HS-27A (cell line): Measurements from ENCODE around the gene GPC3.
"Not testable (repeated sequence)": the region's sequence is repeated elsewhere in the genome, so short reads cannot be mapped to it uniquely, and the experiment has no call there.

Experiments
- DNase-seq: peaks from one replicate; pipeline ENCODE4 v3.0.0-alpha.2; 2012; ENCODE audit warnings: low read depth, missing footprints

Gene GPC3

GRCh38 chrX:133985164-133985966 is at the start of gene GPC3:
Gene GPC3 (minus strand): TSS chrX:133985594.
- no peak for DNase-seq

GRCh38 chrX:134032441-134032840 is 47.0 kb upstream of the GPC3 start:
- DNase-seq = no peak

- DNase-seq = no peak
Observed at GRCh38 chrX:134026565-134027311, 41.3 kb upstream of the GPC3 start.

GRCh38 chrX:134025986-134026545 is 40.7 kb upstream of the GPC3 start:
- no peak for DNase-seq

GRCh38 chrX:134024686-134025377 is 39.4 kb upstream of the GPC3 start:
- DNase-seq = no peak

- no peak for DNase-seq
Observed at GRCh38 chrX:134023851-134024281, 38.5 kb upstream of the GPC3 start.

- DNase-seq = no peak
Observed at GRCh38 chrX:134020910-134021309, 35.5 kb upstream of the GPC3 start.

GRCh38 chrX:134019567-134020206 is 34.3 kb upstream of the GPC3 start:
- no peak for DNase-seq

GRCh38 chrX:134016309-134016708 is 30.9 kb upstream of the GPC3 start:
- not testable (repeated sequence) for DNase-seq

GRCh38 chrX:134015510-134015909 is 30.1 kb upstream of the GPC3 start:
- not testable (repeated sequence) for DNase-seq

- no peak for DNase-seq
Observed at GRCh38 chrX:134013524-134013923, 28.1 kb upstream of the GPC3 start.

- DNase-seq = no peak
Observed at GRCh38 chrX:134013092-134013497, 27.7 kb upstream of the GPC3 start.

GRCh38 chrX:134010690-134011089 is 25.3 kb upstream of the GPC3 start:
- no peak for DNase-seq

GRCh38 chrX:134007716-134008115 is 22.3 kb upstream of the GPC3 start:
- no peak for DNase-seq

- DNase-seq = no peak
Observed at GRCh38 chrX:134006484-134007161, 21.2 kb upstream of the GPC3 start.

- DNase-seq = no peak
Observed at GRCh38 chrX:134004084-134004483, 18.7 kb upstream of the GPC3 start.

- no peak for DNase-seq
Observed at GRCh38 chrX:134002921-134003615, 17.7 kb upstream of the GPC3 start.

GRCh38 chrX:134000260-134001245 is 15.2 kb upstream of the GPC3 start:
- DNase-seq = no peak

- no peak for DNase-seq
Observed at GRCh38 chrX:133999031-133999705, 13.8 kb upstream of the GPC3 start.
